DND-41 (cell line): ENCODE measurements around the gene ERVK3-1.

Source experiments
- ATAC-seq: fragments of 200-7000 bp; cut with Tn5 transposase; 3 replicates; pipeline ENCODE4 v1.9.1; 2021; ENCODE audit warnings: low read depth; ENCODE audit not compliant: insufficient read depth
- DNase-seq: peaks from one replicate; pipeline ENCODE4 v3.0.0-alpha.2; 2020
- H2AFZ ChIP-seq: 2 replicates; pipeline ENCODE4 v1.6.0; 2012; ENCODE audit warnings: low read depth, low read length
- H3K27ac ChIP-seq: 2 replicates; pipeline ENCODE4 v1.5.1; 2012; ENCODE audit warnings: low read length, inconsistent platforms
- H3K27me3 ChIP-seq: fragments of 200-600 bp; sonication (generic); 2 replicates; pipeline ENCODE4 v1.6.0; 2012; ENCODE audit warnings: low read length, mild to moderate bottlenecking, inconsistent platforms; ENCODE audit not compliant: insufficient read depth, poor library complexity
- H3K36me3 ChIP-seq: 2 replicates; pipeline ENCODE4 v1.5.1; 2012; ENCODE audit warnings: low read length, inconsistent platforms; ENCODE audit not compliant: insufficient read depth
- H3K4me1 ChIP-seq: 2 replicates; pipeline ENCODE4 v1.5.1; 2012; ENCODE audit warnings: mild to moderate bottlenecking, low read length; ENCODE audit not compliant: insufficient read depth
- H3K4me2 ChIP-seq: 2 replicates; pipeline ENCODE4 v1.6.0; 2012; ENCODE audit warnings: mild to moderate bottlenecking, moderate library complexity, low read length, inconsistent platforms; ENCODE audit not compliant: insufficient read depth
- H3K4me3 ChIP-seq, 2 experiments: fragments of 200-600 bp in 1 of 2; shearing (Covaris generic) in 1 of 2; 2 replicates each; pipeline ENCODE4 v1.5.1; 2012 to 2016; ENCODE audit warnings: inconsistent platforms in 2 of 2, low read length in 2 of 2, mild to moderate bottlenecking in 2 of 2, low read depth in 1 of 2, moderate library complexity in 1 of 2
- H3K79me2 ChIP-seq: 2 replicates; pipeline ENCODE4 v1.6.0; 2012; ENCODE audit warnings: low read length, inconsistent platforms; ENCODE audit not compliant: insufficient read depth
- H3K9ac ChIP-seq: 2 replicates; pipeline ENCODE4 v1.6.0; 2012; ENCODE audit warnings: low read depth, mild to moderate bottlenecking, inconsistent platforms, low read length, moderate library complexity
- H3K9me3 ChIP-seq: 2 replicates; pipeline ENCODE4 v1.5.1; 2012; ENCODE audit warnings: low read length, moderate library complexity, mild to moderate bottlenecking, inconsistent platforms; ENCODE audit not compliant: insufficient read depth, severe bottlenecking
- H4K20me1 ChIP-seq: 2 replicates; pipeline ENCODE4 v1.6.0; 2012; ENCODE audit warnings: low read length; ENCODE audit not compliant: insufficient read depth
- CTCF ChIP-seq: IDR thresholded peaks from 2 replicates; pipeline ENCODE4 v1.5.1; 2012; ENCODE audit warnings: borderline replicate concordance, low read length, moderate library complexity, mild to moderate bottlenecking; ENCODE audit not compliant: poor library complexity, severe bottlenecking; ENCODE audit errors: extremely low read depth
- EZH2 ChIP-seq: IDR thresholded peaks from 3 replicates; pipeline ENCODE4 v1.6.1; 2012; ENCODE audit warnings: borderline replicate concordance, low read depth, mild to moderate bottlenecking, moderate library complexity, low read length, inconsistent platforms; ENCODE audit not compliant: severe bottlenecking

Gene ERVK3-1

DNA sequence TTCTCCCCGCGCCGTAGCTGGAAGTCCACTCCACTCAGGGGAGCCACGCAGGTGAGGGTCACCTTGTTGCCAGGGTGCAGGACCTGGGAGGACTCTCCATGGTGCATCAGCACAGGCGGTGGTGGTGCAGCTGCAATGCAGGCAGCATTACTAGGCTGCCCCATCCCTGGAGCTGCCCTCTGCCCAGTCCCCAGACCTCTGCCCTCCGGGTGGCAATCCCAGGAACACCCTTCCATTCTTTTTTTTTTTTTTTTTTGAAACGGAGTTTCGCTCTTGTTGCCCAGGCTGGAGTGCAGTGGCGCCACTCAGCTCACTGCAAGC, 46.3 kb downstream of the ERVK3-1 start:
- Histone ChIP-seq H3K4me1 (peaks cover 31% of the 10 kb centered on the region), H4K20me1 (peaks cover 10% of the 10 kb centered on the region), H3K4me2 (no peak overlapping the region), H3K36me3 (peaks cover 23% of the 10 kb centered on the region), H3K79me2 (peaks cover 27% of the 10 kb centered on the region), H2AFZ (no peak overlapping the region), H3K27ac (no peak overlapping the region), H3K27me3 (no peaks in the 10 kb centered on the region), H3K4me3 (no peak overlapping the region), H3K9me3 (no peaks in the 10 kb centered on the region), H3K9ac (no peak overlapping the region)
- TF ChIP-seq EZH2 (no peak), CTCF (no peak)
- ATAC-seq: no peak
- no peak for DNase-seq

DNA sequence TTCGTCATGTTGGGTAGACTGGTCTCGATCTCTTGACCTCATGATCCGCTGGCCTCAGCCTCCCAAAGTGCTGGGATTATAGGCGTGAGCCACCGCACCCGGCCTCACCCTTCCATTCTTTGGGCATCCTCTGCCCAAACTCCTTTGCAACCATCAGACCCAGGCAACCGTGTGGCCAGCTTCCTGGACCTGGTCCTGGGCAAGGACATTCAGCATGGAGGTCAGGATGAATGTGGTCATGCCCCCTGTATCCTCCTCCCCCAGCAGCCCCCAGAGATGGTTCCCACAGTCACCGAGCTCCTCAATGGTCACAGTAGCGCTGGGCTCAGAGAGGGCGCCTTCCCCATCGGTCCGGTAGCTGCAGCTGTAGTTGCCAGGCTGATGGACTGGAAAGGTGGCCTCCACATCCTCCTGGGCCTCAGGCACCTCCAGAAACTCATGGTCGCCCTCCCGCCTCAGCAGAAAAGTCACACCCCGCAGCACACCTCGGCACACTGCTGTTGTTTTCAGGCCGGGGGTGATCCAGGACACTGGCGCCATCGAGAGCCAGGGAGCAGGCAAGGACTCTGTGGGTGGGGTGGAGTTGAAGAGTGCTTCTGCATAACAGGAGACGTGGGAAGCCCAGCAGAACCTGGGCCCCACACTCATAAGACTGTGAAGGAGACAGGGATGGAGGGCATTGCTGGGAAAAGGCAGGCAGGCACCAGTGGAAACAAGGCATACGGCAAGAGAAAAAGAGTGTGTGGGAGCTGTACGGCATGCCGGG, 47.0 kb downstream of the ERVK3-1 start:
- no peak for DNase-seq
- no peak overlapping the region for H3K4me3 ChIP-seq
- ATAC-seq: no peak

GRCh38 chr19:58352760-58353671, 47.8 kb downstream of the ERVK3-1 start, which contains the start of gene A1BG:
TSS of gene A1BG (minus strand) at chr19:58353492. CDS start at chr19:58353437, 55 bp downstream.
- Histone ChIP-seq H3K36me3 (peaks cover 23% of the 10 kb centered on the region), H3K4me1 (peaks cover 18% of the 10 kb centered on the region), H3K79me2 (peaks cover 17% of the 10 kb centered on the region), H3K4me3 (no peak within 1 kb of the TSS), H3K4me2 (no peak within 1 kb of the TSS), H3K27ac (no peak within 1 kb of the TSS), H2AFZ (no peak within 1 kb of the TSS), H4K20me1 (peaks cover 10% of the 10 kb centered on the region), H3K9me3 (no peaks in the 10 kb centered on the region), H3K9ac (no peak within 1 kb of the TSS), H3K27me3 (no peaks in the 10 kb centered on the region)
- ATAC-seq (no peak), DNase-seq (no peak)
- TF ChIP-seq CTCF (no peak), EZH2 (no peak)

More for the DNA sequence above, 47.0 kb downstream of the ERVK3-1 start:
- H3K36me3 ChIP-seq: peaks cover 23% of the 10 kb centered on the region
- H3K27ac ChIP-seq: no peak overlapping the region
- H3K9ac ChIP-seq: no peak overlapping the region
- no peaks in the 10 kb centered on the region for H3K27me3 ChIP-seq
- no peak overlapping the region for H2AFZ ChIP-seq
- H3K4me1 ChIP-seq: peaks cover 24% of the 10 kb centered on the region
- H3K79me2 ChIP-seq: peaks cover 21% of the 10 kb centered on the region
- H3K9me3 ChIP-seq: no peaks in the 10 kb centered on the region
- H3K4me2 ChIP-seq: no peak overlapping the region
- peaks cover 10% of the 10 kb centered on the region for H4K20me1 ChIP-seq
- TF ChIP-seq EZH2: no peak
- TF ChIP-seq CTCF: no peak
